Measurements from ENCODE around the gene UBE2M.
"Not testable (repeated sequence)": the region's sequence is repeated elsewhere in the genome, so short reads cannot be mapped to it uniquely, and the experiment has no call there.

DNA sequence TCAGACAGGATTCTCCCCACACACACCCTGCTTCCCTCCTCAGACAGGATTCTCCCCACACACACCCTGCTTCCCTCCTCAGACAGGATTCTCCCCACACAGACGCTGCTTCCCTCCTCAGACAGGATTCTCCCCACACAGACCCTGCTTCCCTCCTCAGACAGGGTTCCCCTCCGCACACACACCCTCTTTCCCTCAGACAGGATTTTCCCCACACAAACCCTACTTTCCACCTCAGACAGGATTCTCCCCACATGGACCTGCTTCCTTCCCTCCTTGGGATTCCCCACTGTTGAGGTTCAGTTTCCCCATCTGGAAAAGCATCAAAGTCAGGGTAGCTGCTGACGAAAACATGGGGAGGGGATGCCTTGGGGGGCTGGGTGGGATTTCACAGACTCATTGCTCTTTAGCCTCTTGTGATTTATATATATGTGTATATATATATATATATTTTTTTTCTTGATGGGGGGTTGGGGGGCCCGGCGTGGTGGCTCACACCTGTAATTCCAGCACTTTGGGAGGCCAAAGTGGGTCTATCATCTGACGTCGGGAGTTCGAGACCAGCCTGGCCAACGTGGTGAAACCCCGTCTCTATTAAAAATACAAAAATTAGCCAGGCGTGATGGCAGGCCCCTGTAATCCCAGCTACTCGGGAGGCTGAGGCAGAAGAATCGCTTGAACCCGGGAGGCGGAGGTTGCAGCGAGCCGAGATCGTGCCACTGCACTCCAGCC lies 15.6 kb downstream of the UBE2M start:
- TF ChIP-seq, protein P1, sequence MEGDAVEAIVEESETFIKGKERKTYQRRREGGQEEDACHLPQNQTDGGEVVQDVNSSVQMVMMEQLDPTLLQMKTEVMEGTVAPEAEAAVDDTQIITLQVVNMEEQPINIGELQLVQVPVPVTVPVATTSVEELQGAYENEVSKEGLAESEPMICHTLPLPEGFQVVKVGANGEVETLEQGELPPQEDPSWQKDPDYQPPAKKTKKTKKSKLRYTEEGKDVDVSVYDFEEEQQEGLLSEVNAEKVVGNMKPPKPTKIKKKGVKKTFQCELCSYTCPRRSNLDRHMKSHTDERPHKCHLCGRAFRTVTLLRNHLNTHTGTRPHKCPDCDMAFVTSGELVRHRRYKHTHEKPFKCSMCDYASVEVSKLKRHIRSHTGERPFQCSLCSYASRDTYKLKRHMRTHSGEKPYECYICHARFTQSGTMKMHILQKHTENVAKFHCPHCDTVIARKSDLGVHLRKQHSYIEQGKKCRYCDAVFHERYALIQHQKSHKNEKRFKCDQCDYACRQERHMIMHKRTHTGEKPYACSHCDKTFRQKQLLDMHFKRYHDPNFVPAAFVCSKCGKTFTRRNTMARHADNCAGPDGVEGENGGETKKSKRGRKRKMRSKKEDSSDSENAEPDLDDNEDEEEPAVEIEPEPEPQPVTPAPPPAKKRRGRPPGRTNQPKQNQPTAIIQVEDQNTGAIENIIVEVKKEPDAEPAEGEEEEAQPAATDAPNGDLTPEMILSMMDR (conservative IDR thresholded peaks at IDR 0.05): not testable (repeated sequence)
- TF ChIP-seq ZFX (IDR thresholded peaks at IDR 0.05): not testable (repeated sequence)

Measured in C4-2B (cell line).